ENCODE measurements around the gene RALY. TPM values are rescaled to one million over a fixed set of nuclear protein-coding genes. Genes with fewer than 3 reads are reported as not detected.

RALY gene
- total and polyA plus RNA-seq, 3 experiments from 2014 or later: 159 to 230 (median 160) TPM

DNA sequence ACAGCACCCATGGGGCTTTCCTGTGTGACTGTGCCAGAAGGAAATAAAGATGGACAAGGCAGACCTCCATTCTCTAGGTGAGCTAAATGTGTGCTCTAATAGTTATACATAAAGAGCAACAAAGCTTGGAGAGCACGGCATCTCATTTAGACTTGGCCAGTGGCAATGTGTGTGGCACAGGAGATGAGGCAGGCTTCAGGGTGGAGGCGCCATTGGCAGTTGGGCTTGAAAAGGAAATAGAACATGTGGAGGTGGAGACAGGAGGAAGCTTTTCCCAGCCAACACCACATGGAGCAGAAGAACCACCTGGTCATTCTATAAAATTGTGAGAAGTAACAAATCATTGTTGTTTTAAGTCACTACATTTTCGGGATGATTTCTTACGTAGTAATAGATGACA is 3.6 kb upstream of the RALY start:
- CTCF ChIA-PET: no interaction called here
- Mint-ChIP-seq H3K36me3 (peaks cover 0 to 17% (median 0%) of the 10 kb centered on the region in 3 donors), H3K27me3 (peaks cover 0 to 6% of the 10 kb centered on the region in 2 donors), H3K27ac (peak overlapping the region in 1 of 8 donors; percentile 7), H3K4me1 (peaks cover 26 to 46% (median 42%) of the 10 kb centered on the region in 3 donors), H3K4me3 (peak overlapping the region in 3 of 7 donors; percentile 2 to 85 (median 55)), H3K9me3 (no peaks in the 10 kb centered on the region)
- Histone ChIP-seq H3K9me3 (ENCODE audit: low read length) (no peaks in the 10 kb centered on the region), H3K36me3 (ENCODE audit: insufficient read depth, low read length) (no peaks in the 10 kb centered on the region), H3K27ac (ENCODE audit: low read depth, low read length) (no peak overlapping the region), H3K4me3 (ENCODE audit: low read length) (no peak overlapping the region), H3K27me3 (ENCODE audit: insufficient read depth, low read length, poor library complexity, severe bottlenecking) (no peaks in the 10 kb centered on the region), H3K4me1 (ENCODE audit: insufficient read depth, low read length) (peaks cover 23% of the 10 kb centered on the region)
- POLR2A ChIA-PET: no interaction called here
- no peak for DNase-seq

DNA sequence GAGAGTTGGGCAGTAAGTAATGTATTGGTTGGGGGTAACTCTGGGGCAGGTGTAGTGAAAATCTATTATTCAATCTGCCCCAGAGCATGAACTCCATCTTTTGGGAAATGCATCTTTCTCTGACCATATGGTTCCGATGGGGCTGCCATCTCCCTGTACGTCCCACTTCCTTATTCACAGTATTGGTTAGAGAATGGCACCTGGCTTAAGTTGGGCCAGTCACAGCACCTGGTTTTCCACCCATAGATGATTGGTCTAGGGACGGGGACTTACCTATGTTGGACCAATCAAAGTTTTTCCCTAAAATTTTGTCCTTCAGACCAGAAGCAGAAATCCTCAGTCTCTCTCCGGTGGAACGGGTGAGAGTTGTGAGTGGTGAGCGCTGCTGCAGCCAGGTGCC is 2.2 kb upstream of the RALY start:
- CTCF ChIA-PET: no interaction called here
- Mint-ChIP-seq H3K36me3 (peaks cover 0 to 17% (median 0%) of the 10 kb centered on the region in 3 donors), H3K9me3 (no peaks in the 10 kb centered on the region), H3K27ac (peak overlapping the region in 4 of 8 donors; percentile 5 to 74 (median 57)), H3K4me1 (peaks cover 37 to 61% (median 56%) of the 10 kb centered on the region in 3 donors), H3K4me3 (peak overlapping the region; percentile 55 to 99 (median 98)), H3K27me3 (peaks cover 0 to 6% of the 10 kb centered on the region in 2 donors)
- no peaks in the 10 kb centered on the region for H3K27me3 ChIP-seq (ENCODE audit: insufficient read depth, low read length, poor library complexity, severe bottlenecking)
- no peak for DNase-seq
- peaks cover 38% of the 10 kb centered on the region for H3K4me1 ChIP-seq (ENCODE audit: insufficient read depth, low read length)
- POLR2A ChIA-PET: interaction anchor here (1.0 to 2.6 kb wide), 2 partner anchors 121 to 501 kb away, joined by 3 to 22 read pairs; partner anchors contain the start of genes CBFA2T2 and EIF2S2
- H3K27ac ChIP-seq (ENCODE audit: low read depth, low read length): no peak overlapping the region
- H3K9me3 ChIP-seq (ENCODE audit: low read length): no peaks in the 10 kb centered on the region
- no peaks in the 10 kb centered on the region for H3K36me3 ChIP-seq (ENCODE audit: insufficient read depth, low read length)
- H3K4me3 ChIP-seq (ENCODE audit: low read length): no peak overlapping the region

DNA sequence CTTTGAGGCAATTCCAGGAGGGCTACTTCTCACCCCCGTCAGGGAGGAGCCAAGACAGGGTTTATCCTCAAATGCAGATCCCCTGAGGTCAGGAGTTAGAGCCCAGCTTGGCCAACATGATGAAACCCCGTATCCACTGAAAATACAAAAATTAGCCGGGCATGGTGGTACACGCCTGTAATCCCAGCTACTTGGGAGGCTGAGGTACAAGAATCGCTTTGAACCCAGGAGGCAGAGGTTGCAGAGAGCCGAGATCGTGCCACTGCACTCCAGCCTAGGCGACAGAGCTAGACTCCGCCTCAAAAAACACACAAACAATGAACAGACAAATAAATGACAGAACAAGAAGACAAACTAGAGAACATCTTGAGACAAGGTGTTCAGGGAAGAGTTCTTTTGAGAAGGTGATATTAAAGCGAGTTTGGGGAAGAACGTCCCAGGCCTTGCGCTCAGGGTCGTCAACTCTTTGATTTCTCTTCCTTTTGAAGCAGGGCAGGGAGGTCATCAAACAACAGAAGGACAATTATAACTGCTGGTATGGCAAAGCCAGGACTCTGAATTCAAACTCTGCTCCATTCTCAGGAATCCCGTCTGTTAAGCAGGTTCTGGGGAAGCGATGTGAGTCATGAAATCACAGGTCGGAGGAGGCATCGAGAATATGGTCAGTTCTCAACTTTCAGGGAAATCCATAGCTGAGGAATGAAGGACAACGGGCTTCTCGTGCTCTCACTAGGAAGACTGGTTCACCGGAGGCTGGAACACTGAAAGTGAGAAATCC is 1.4 kb upstream of the RALY start:
- H3K27ac ChIP-seq (ENCODE audit: low read depth, low read length): peak overlapping the region; percentile 82
- no peaks in the 10 kb centered on the region for H3K27me3 ChIP-seq (ENCODE audit: insufficient read depth, low read length, poor library complexity, severe bottlenecking)
- H3K4me3 Mint-ChIP-seq: peak overlapping the region; percentile 97 to 99 (median 98)
- ChIA-PET CTCF (interaction anchor here (1.1 to 1.5 kb wide), 3 partner anchors 9 to 77 kb away, joined by 3 to 4 read pairs (median 3); no protein-coding TSS in a partner anchor), POLR2A (interaction anchor here (0.5 to 2.6 kb wide), 8 partner anchors 19 to 548 kb away, joined by 3 to 22 read pairs (median 6); partner anchors contain the start of genes CBFA2T2, CHMP4B, EIF2S2 and ITCH)
- H3K27ac Mint-ChIP-seq: peak overlapping the region; percentile 96 to 99 (median 98)
- H3K9me3 Mint-ChIP-seq: no peaks in the 10 kb centered on the region
- H3K36me3 Mint-ChIP-seq: peaks cover 0 to 17% (median 4%) of the 10 kb centered on the region in 3 donors
- H3K36me3 ChIP-seq (ENCODE audit: insufficient read depth, low read length): no peaks in the 10 kb centered on the region
- H3K4me1 ChIP-seq (ENCODE audit: insufficient read depth, low read length): peaks cover 46% of the 10 kb centered on the region
- peak overlapping the region; percentile 88 for H3K4me3 ChIP-seq (ENCODE audit: low read length)
- no peaks in the 10 kb centered on the region for H3K9me3 ChIP-seq (ENCODE audit: low read length)
- H3K4me1 Mint-ChIP-seq: peaks cover 44 to 69% (median 64%) of the 10 kb centered on the region in 3 donors
- DNase-seq: peak in 1 of 5 donors; percentile 1
- H3K27me3 Mint-ChIP-seq: peaks cover 0 to 6% of the 10 kb centered on the region in 2 donors

DNA sequence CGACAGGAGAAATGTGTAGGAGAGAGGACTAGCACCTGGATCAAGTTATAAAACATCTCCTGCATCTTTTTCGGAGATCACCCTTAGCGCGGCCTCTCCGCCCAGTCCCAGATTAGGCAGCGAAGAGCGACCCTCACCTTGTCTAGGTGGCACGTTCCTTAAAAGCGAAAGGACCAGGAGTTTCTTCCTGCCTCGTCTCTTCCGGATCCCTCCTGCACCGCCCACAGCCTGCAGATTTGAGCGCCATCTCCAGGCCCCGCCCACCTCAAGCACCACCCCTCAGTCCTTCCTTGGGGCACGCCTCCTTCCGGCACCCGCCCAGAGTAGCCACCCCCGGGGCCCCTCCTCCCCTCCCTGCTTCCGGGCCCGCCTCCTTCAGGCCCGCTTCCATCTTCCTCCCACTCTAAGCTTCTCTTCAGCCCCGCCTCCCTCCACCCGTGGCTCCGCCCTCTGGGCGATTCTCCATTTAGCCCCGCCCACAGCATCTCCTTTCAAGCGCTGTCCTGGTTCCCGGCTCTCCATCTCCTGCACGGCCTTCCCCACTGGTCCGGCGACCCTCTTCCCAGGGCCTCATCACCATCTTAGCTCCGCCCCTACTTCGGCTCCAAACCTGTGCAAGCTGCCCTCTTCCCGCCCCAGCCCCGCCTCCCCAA is 662 bp upstream of the RALY start:
- peaks cover 0 to 6% of the 10 kb centered on the region in 2 donors for H3K27me3 Mint-ChIP-seq
- peak overlapping the region; percentile 96 to 99 (median 98) for H3K27ac Mint-ChIP-seq
- peak overlapping the region; percentile 97 to 99 (median 98) for H3K4me3 Mint-ChIP-seq
- H3K9me3 Mint-ChIP-seq: no peaks in the 10 kb centered on the region
- Histone ChIP-seq H3K4me3 (ENCODE audit: low read length) (peak overlapping the region; percentile 88), H3K4me1 (ENCODE audit: insufficient read depth, low read length) (peaks cover 53% of the 10 kb centered on the region), H3K36me3 (ENCODE audit: insufficient read depth, low read length) (no peaks in the 10 kb centered on the region), H3K9me3 (ENCODE audit: low read length) (no peaks in the 10 kb centered on the region), H3K27me3 (ENCODE audit: insufficient read depth, low read length, poor library complexity, severe bottlenecking) (no peaks in the 10 kb centered on the region), H3K27ac (ENCODE audit: low read depth, low read length) (peak overlapping the region; percentile 82)
- peak; percentile 99 to 100 (median 99) for DNase-seq
- ChIA-PET CTCF (interaction anchor here (0.9 to 1.5 kb wide), 6 partner anchors 8 to 1961 kb away, joined by 3 to 4 read pairs (median 3); partner anchors contain the start of genes EIF2S2 and SCAND1), POLR2A (interaction anchor here (0.5 to 2.6 kb wide), 18 partner anchors 13 to 812 kb away, joined by 3 to 22 read pairs (median 4); partner anchors contain the start of genes CHMP4B, EIF2S2, ITCH and PIGU)
- H3K36me3 Mint-ChIP-seq: peaks cover 0 to 19% (median 4%) of the 10 kb centered on the region in 3 donors
- peaks cover 51 to 76% (median 71%) of the 10 kb centered on the region in 3 donors for H3K4me1 Mint-ChIP-seq

DNA sequence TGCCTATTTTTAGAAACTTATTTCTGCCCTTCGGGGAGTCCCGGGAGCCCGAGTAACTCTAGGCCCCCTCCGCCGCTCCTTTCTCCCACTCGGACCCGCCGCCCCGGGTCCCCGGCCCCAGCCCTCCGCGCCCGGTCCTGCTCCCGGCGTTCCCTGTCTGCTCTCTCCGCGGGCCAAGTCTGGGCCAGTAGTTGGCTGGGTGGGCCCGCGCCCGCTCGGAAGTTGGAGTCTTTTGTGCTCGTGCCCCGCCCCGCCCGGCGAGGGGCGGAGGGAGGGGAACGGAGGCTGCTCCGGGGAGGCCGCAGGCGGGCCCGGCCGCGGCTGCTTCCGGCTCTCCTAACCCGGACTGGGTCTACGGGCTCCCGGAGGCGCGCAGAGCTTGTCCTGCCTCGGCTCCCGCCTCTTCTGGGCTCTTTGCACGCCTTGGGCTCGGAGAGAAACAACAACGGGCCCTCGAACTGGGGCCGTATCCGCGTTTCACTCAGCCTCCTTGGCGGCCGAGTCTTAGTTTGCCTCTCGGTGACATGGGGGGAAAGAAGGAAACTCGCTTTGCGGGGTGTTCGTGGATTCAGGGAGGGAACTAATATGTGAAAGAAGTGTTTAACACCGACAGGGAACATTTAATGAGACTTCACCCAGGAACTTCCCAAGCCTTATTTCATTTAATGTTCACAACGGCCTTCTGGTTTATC is 657 bp downstream of the RALY start:
- H3K27ac Mint-ChIP-seq: peak overlapping the region; percentile 93 to 98 (median 96)
- no peaks in the 10 kb centered on the region for H3K9me3 ChIP-seq (ENCODE audit: low read length)
- peak overlapping the region; percentile 88 for H3K4me3 ChIP-seq (ENCODE audit: low read length)
- peaks cover 0 to 21% (median 4%) of the 10 kb centered on the region in 3 donors for H3K36me3 Mint-ChIP-seq
- ChIA-PET CTCF (interaction anchor here (0.8 to 1.0 kb wide), 2 partner anchors 118 to 215 kb away, joined by 3 read pairs; partner anchors contain the start of gene EIF2S2), POLR2A (interaction anchor here (0.5 to 2.6 kb wide), 7 partner anchors 12 to 1510 kb away, joined by 3 to 22 read pairs (median 5); partner anchors contain the start of genes CHMP4B and EIF2S2)
- H3K4me3 Mint-ChIP-seq: peak overlapping the region; percentile 96 to 98 (median 97)
- no peaks in the 10 kb centered on the region for H3K27me3 ChIP-seq (ENCODE audit: insufficient read depth, low read length, poor library complexity, severe bottlenecking)
- peaks cover 66% of the 10 kb centered on the region for H3K4me1 ChIP-seq (ENCODE audit: insufficient read depth, low read length)
- peaks cover 63 to 87% (median 79%) of the 10 kb centered on the region in 3 donors for H3K4me1 Mint-ChIP-seq
- DNase-seq: peak; percentile 72 to 85 (median 76)
- peak overlapping the region; percentile 82 for H3K27ac ChIP-seq (ENCODE audit: low read depth, low read length)
- no peaks in the 10 kb centered on the region for H3K9me3 Mint-ChIP-seq
- no peaks in the 10 kb centered on the region for H3K36me3 ChIP-seq (ENCODE audit: insufficient read depth, low read length)
- peaks cover 0 to 6% of the 10 kb centered on the region in 2 donors for H3K27me3 Mint-ChIP-seq

DNA sequence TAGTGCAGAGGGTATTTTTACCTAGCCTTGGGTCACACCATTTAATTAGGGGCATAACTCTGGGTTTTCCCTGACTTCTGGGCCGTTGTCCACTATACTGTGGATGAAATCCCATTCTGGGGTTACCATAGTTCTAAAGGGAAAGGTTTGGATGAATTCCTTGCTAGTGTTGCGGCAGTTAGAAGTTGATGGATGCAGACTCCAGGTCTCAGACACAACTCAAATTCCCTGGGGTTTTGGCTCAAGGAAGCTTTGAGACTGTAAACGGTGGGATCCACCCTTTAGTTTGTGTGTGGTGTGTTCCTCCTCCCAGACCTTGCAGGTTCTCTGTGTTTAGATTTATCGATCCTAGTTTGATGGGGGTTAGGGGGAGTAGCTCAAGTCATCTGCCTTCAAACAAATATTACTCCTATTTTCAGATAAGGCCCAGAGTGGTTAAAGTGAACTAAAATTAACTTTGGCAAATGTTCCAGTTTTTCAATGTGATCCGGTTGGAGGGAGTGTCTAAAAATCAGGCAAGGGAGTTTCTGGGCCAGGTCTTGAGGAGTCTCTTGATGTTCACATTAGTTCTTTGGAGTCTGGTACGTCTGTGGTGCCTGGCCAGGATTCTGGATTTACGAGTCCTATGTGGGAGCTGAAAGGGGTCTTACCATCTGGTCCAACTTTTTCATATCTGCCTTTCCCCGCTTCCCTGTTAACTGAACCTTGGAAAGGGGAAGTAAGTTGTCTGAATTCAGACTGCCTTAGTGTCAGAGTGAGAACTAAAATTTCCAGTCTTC is 1.5 kb downstream of the RALY start:
- Histone ChIP-seq H3K4me3 (ENCODE audit: low read length) (peak overlapping the region; percentile 88), H3K9me3 (ENCODE audit: low read length) (no peaks in the 10 kb centered on the region), H3K4me1 (ENCODE audit: insufficient read depth, low read length) (peaks cover 74% of the 10 kb centered on the region), H3K27ac (ENCODE audit: low read depth, low read length) (peak overlapping the region; percentile 82), H3K27me3 (ENCODE audit: insufficient read depth, low read length, poor library complexity, severe bottlenecking) (no peaks in the 10 kb centered on the region), H3K36me3 (ENCODE audit: insufficient read depth, low read length) (no peaks in the 10 kb centered on the region)
- DNase-seq: no peak
- peak overlapping the region; percentile 96 to 98 (median 97) for H3K4me3 Mint-ChIP-seq
- CTCF ChIA-PET: no interaction called here
- POLR2A ChIA-PET: interaction anchor here (0.5 to 0.6 kb wide), 2 partner anchors 1511 to 1782 kb away, joined by 3 to 5 read pairs; no protein-coding TSS in a partner anchor
- peaks cover 0 to 6% of the 10 kb centered on the region in 2 donors for H3K27me3 Mint-ChIP-seq
- H3K36me3 Mint-ChIP-seq: peaks cover 0 to 21% (median 4%) of the 10 kb centered on the region in 3 donors
- H3K9me3 Mint-ChIP-seq: no peaks in the 10 kb centered on the region
- H3K4me1 Mint-ChIP-seq: peaks cover 68 to 88% (median 82%) of the 10 kb centered on the region in 3 donors
- peak overlapping the region; percentile 57 to 98 (median 96) for H3K27ac Mint-ChIP-seq

Measured in CD8-positive, alpha-beta memory T cell (primary cell).